ENCODE results near the gene SLC43A3. TPM values are rescaled to one million over a fixed set of nuclear protein-coding genes. Genes with fewer than 3 reads are reported as not detected.

The SLC43A3 gene
- total and polyA plus RNA-seq, 9 of the 15 experiments (the other 6 are each of a cell fraction or from before 2014, with no cell fraction given) = 63.7 to 281 (median 139) TPM

DNA sequence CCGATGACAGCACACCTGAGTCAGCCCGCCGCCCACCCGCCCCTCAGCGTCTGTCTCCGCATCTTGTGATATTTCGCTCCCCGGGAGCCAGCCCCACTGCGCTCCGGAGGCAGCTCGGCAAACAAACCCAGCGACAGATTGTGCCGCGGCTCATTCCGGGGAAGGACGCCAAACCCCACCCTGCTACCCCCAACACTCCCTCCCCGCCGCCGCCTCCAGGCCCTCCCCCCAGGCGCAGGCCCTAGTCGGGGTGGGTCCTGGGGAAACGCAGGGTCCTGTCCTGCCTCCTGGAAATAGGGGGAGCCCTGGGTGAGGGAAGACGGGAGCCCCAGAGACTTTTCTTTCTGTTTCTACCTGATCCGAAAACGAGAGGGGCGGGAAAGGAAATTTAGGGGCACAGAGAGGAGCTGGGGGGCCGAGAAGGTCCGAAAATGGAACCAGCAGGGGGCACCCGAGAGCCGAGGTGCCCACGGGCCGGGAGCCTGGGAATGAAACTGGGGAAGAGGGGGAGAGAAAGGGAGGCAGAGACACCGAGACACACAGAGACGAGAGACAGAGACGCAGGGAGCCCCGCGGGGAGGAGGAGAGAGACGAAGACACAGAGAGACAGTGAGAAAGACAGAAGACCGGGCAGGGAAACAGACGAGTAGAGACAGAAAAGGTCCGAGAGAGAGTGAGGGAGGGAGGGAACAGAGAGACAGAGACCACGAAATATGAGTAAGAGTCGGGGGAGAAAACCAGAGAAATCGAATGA, 31.7 kb upstream of the SLC43A3 start (continued):
- TF ChIP-seq, protein P1, sequence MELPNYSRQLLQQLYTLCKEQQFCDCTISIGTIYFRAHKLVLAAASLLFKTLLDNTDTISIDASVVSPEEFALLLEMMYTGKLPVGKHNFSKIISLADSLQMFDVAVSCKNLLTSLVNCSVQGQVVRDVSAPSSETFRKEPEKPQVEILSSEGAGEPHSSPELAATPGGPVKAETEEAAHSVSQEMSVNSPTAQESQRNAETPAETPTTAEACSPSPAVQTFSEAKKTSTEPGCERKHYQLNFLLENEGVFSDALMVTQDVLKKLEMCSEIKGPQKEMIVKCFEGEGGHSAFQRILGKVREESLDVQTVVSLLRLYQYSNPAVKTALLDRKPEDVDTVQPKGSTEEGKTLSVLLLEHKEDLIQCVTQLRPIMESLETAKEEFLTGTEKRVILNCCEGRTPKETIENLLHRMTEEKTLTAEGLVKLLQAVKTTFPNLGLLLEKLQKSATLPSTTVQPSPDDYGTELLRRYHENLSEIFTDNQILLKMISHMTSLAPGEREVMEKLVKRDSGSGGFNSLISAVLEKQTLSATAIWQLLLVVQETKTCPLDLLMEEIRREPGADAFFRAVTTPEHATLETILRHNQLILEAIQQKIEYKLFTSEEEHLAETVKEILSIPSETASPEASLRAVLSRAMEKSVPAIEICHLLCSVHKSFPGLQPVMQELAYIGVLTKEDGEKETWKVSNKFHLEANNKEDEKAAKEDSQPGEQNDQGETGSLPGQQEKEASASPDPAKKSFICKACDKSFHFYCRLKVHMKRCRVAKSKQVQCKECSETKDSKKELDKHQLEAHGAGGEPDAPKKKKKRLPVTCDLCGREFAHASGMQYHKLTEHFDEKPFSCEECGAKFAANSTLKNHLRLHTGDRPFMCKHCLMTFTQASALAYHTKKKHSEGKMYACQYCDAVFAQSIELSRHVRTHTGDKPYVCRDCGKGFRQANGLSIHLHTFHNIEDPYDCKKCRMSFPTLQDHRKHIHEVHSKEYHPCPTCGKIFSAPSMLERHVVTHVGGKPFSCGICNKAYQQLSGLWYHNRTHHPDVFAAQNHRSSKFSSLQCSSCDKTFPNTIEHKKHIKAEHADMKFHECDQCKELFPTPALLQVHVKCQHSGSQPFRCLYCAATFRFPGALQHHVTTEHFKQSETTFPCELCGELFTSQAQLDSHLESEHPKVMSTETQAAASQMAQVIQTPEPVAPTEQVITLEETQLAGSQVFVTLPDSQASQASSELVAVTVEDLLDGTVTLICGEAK (IDR thresholded peaks at IDR 0.05) = peak; percentile 63; the same call in 1 of the 2 replicates
- TF ChIP-seq, protein P1 (CRISPR knock-in tag; IDR thresholded peaks at IDR 0.05) = no peak
- TF ChIP-seq ZNF239 (CRISPR knock-in tag; IDR thresholded peaks at IDR 0.05) = no peak
- TF ChIP-seq FOXA1 (IDR thresholded peaks at IDR 0.05; ENCODE audit: borderline replicate concordance) = no peak
- peak; percentile 53; the same call in 1 of the 2 replicates for TF ChIP-seq PHB2 (IDR thresholded peaks at IDR 0.05; ENCODE audit: low read depth)
- no peak for TF ChIP-seq ADNP (tag; IDR thresholded peaks at IDR 0.05)
- peak; percentile 89; the same call in 1 of the 2 replicates for TF ChIP-seq DNMT1 (IDR thresholded peaks at IDR 0.05)
- no peak for TF ChIP-seq HNRNPK (IDR thresholded peaks at IDR 0.05; ENCODE audit: low read depth, low read length, poor library complexity, severe bottlenecking)
- TF ChIP-seq BDP1 (IDR thresholded peaks at IDR 0.05; ENCODE audit: insufficient read depth, insufficient read length) = no peak
- TF ChIP-seq CXXC5 (CRISPR knock-in tag; IDR thresholded peaks at IDR 0.05) = peak; percentile 26
- TF ChIP-seq FOXK1 (CRISPR knock-in tag; IDR thresholded peaks at IDR 0.05; ENCODE audit: borderline replicate concordance) = no peak
- TF ChIP-seq, protein P2, sequence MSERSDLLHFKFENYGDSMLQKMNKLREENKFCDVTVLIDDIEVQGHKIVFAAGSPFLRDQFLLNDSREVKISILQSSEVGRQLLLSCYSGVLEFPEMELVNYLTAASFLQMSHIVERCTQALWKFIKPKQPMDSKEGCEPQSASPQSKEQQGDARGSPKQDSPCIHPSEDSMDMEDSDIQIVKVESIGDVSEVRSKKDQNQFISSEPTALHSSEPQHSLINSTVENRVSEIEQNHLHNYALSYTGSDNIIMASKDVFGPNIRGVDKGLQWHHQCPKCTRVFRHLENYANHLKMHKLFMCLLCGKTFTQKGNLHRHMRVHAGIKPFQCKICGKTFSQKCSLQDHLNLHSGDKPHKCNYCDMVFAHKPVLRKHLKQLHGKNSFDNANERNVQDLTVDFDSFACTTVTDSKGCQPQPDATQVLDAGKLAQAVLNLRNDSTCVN (CRISPR knock-in tag; IDR thresholded peaks at IDR 0.05) = 0 out of 2 replicates have a peak, but pooled peaks have one; percentile 66
- TF ChIP-seq, protein P3, sequence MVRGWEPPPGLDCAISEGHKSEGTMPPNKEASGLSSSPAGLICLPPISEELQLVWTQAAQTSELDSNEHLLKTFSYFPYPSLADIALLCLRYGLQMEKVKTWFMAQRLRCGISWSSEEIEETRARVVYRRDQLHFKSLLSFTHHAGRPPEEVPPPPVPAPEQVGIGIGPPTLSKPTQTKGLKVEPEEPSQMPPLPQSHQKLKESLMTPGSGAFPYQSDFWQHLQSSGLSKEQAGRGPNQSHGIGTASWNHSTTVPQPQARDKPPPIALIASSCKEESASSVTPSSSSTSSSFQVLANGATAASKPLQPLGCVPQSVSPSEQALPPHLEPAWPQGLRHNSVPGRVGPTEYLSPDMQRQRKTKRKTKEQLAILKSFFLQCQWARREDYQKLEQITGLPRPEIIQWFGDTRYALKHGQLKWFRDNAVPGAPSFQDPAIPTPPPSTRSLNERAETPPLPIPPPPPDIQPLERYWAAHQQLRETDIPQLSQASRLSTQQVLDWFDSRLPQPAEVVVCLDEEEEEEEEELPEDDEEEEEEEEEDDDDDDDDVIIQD (CRISPR knock-in tag; IDR thresholded peaks at IDR 0.05) = no peak
- no peak; the same call in 1 of the 2 replicates for TF ChIP-seq LCOR (CRISPR knock-in tag; IDR thresholded peaks at IDR 0.05)
- 0 out of 2 replicates have a peak, but pooled peaks have one; percentile 11 for TF ChIP-seq ESRRA (IDR thresholded peaks at IDR 0.05; ENCODE audit: borderline replicate concordance, low read depth)
- TF ChIP-seq EWSR1 (IDR thresholded peaks at IDR 0.05; ENCODE audit: borderline replicate concordance, low read depth, partially characterized antibody) = no peak

Data from K562 (cell line).